ENCODE measurements around the gene COQ2.

DNA sequence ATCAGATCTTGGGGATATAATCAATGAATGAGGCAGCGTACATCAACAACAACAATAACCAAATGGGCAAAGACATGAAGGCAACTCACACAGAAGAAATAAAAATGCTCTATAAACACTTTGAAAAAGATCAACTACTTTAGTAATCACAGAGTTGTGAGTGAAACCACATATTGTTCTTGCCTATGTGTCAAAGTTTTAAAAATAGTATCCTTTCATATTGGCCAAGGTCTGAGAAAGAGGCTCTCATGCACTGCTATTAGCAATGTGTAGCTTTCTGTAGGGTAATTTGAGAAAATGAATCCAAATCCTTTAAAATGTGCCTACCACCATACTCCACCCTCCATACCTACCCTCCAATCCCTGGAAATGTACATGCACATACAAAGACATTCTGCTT lies 25.0 kb downstream of the COQ2 start:
- no peak for TF ChIP-seq GATA3 (IDR thresholded peaks at IDR 0.05; ENCODE audit: low read depth, low read length)
- TF ChIP-seq GATA2 (IDR thresholded peaks at IDR 0.05; ENCODE audit: low read depth, low read length), result no peak
